Measurements from ENCODE around the gene STXBP6. TPM values are rescaled to one million over a fixed set of nuclear protein-coding genes. Genes with fewer than 3 reads are reported as not detected.

The STXBP6 gene
- polyA plus RNA-seq, 1 donor from 2014 or later = 14.6 TPM

GRCh38 chr14:24991821-24992220 lies 58.1 kb downstream of the STXBP6 start:
- H3K4me2 ChIP-seq (ENCODE audit: low read length) = no peak overlapping the region
- no peaks in the 10 kb centered on the region for H3K27me3 ChIP-seq (ENCODE audit: insufficient read depth, low read depth, low read length)
- no peak overlapping the region for H3K9ac ChIP-seq (ENCODE audit: low read length)
- no peaks in the 10 kb centered on the region for H3K79me2 ChIP-seq (replicated peaks; ENCODE audit: insufficient read depth, low read length)
- no peaks in the 10 kb centered on the region for H3K9me2 ChIP-seq (ENCODE audit: insufficient read depth, low read length)
- H3F3A ChIP-seq (ENCODE audit: insufficient read depth, low read length, poor library complexity, severe bottlenecking) = no peaks in the 10 kb centered on the region
- no peaks in the 10 kb centered on the region for H3K9me3 ChIP-seq (ENCODE audit: low read length)
- H3K4me3 ChIP-seq (ENCODE audit: low read length) = no peak overlapping the region
- H3K27ac ChIP-seq (ENCODE audit: low read length) = no peak overlapping the region
- H3K36me3 ChIP-seq (ENCODE audit: insufficient read depth, low read length) = no peaks in the 10 kb centered on the region
- no peaks in the 10 kb centered on the region for H4K20me1 ChIP-seq (ENCODE audit: insufficient read depth)
- no peak overlapping the region for H2AFZ ChIP-seq (ENCODE audit: low read depth, low read length)
- TF ChIP-seq CTCF (IDR thresholded peaks at IDR 0.05; ENCODE audit: poor library complexity, severe bottlenecking) = no peak

- no peaks in the 10 kb centered on the region for H4K20me1 ChIP-seq (ENCODE audit: insufficient read depth)
Measured at GRCh38 chr14:24991288-24991687, 58.7 kb downstream of the STXBP6 start.

GRCh38 chr14:24990773-24991172 lies 59.2 kb downstream of the STXBP6 start:
- Histone ChIP-seq H3K27me3 (ENCODE audit: insufficient read depth, low read depth, low read length) (no peaks in the 10 kb centered on the region), H3K79me2 (replicated peaks; ENCODE audit: insufficient read depth, low read length) (no peaks in the 10 kb centered on the region), H3K9ac (ENCODE audit: low read length) (no peak overlapping the region), H3K9me3 (ENCODE audit: low read length) (no peaks in the 10 kb centered on the region), H3K4me2 (ENCODE audit: low read length) (no peak overlapping the region), H3F3A (ENCODE audit: insufficient read depth, low read length, poor library complexity, severe bottlenecking) (no peaks in the 10 kb centered on the region), H3K4me3 (ENCODE audit: low read length) (no peak overlapping the region), H3K36me3 (ENCODE audit: insufficient read depth, low read length) (no peaks in the 10 kb centered on the region), H3K9me2 (ENCODE audit: insufficient read depth, low read length) (no peaks in the 10 kb centered on the region), H3K27ac (ENCODE audit: low read length) (no peak overlapping the region), H2AFZ (ENCODE audit: low read depth, low read length) (no peak overlapping the region), H4K20me1 (ENCODE audit: insufficient read depth) (no peaks in the 10 kb centered on the region)
- no peak for TF ChIP-seq CTCF (IDR thresholded peaks at IDR 0.05; ENCODE audit: poor library complexity, severe bottlenecking)
- no peak for TF ChIP-seq POLR2AphosphoS5 (IDR thresholded peaks at IDR 0.05)
- TF ChIP-seq SMC3 (conservative IDR thresholded peaks at IDR 0.05; ENCODE audit: poor library complexity) = no peak
- no peak for TF ChIP-seq TAF1 (IDR thresholded peaks at IDR 0.05; ENCODE audit: low read depth)

More at GRCh38 chr14:24991288-24991687, 58.7 kb downstream of the STXBP6 start:
- Histone ChIP-seq H3K27me3 (ENCODE audit: insufficient read depth, low read depth, low read length) (no peaks in the 10 kb centered on the region), H3K4me2 (ENCODE audit: low read length) (no peak overlapping the region), H2AFZ (ENCODE audit: low read depth, low read length) (no peak overlapping the region), H3K4me3 (ENCODE audit: low read length) (no peak overlapping the region), H3K79me2 (replicated peaks; ENCODE audit: insufficient read depth, low read length) (no peaks in the 10 kb centered on the region), H3K9me2 (ENCODE audit: insufficient read depth, low read length) (no peaks in the 10 kb centered on the region), H3K36me3 (ENCODE audit: insufficient read depth, low read length) (no peaks in the 10 kb centered on the region), H3K27ac (ENCODE audit: low read length) (no peak overlapping the region), H3K9ac (ENCODE audit: low read length) (no peak overlapping the region), H3F3A (ENCODE audit: insufficient read depth, low read length, poor library complexity, severe bottlenecking) (no peaks in the 10 kb centered on the region), H3K9me3 (ENCODE audit: low read length) (no peaks in the 10 kb centered on the region)
- TF ChIP-seq EZH2 (IDR thresholded peaks at IDR 0.05; ENCODE audit: borderline replicate concordance, insufficient read depth, low read length, poor library complexity, severe bottlenecking) (no peak), TAF1 (IDR thresholded peaks at IDR 0.05; ENCODE audit: low read depth) (no peak), EP300 (conservative IDR thresholded peaks at IDR 0.05; ENCODE audit: poor library complexity, severe bottlenecking) (no peak)

All from neural cell (in vitro differentiated cells).